MM.1S (cell line): ENCODE measurements around the gene ZNHIT1.

ENCODE experiments used
- DNase-seq: peaks from one replicate; pipeline ENCODE4 v3.0.0-alpha.2; 2015
- H2AFZ ChIP-seq: fragments of 300-600 bp; sonication (generic); 2 replicates; pipeline ENCODE4 v1.6.0; 2016; ENCODE audit warnings: antibody characterized with exemption, low read length
- H3F3A ChIP-seq: fragments of 300-600 bp; sonication (generic); 2 replicates; pipeline ENCODE4 v1.6.1; 2016; ENCODE audit warnings: mild to moderate bottlenecking, antibody characterized with exemption, low read length, moderate library complexity, mixed read lengths; ENCODE audit not compliant: insufficient read depth
- H3K27ac ChIP-seq: fragments of 300-600 bp; sonication (generic); 2 replicates; pipeline ENCODE4 v1.5.1; 2016; ENCODE audit warnings: mild to moderate bottlenecking, low read length
- H3K27me3 ChIP-seq: fragments of 300-600 bp; sonication (generic); replicated peaks from 2 replicates; pipeline ENCODE4 v1.6.0; 2016; ENCODE audit warnings: low read length; ENCODE audit not compliant: insufficient read depth
- H3K36me3 ChIP-seq: fragments of 300-600 bp; sonication (generic); replicated peaks from 2 replicates; pipeline ENCODE4 v1.6.1; 2016; ENCODE audit warnings: mild to moderate bottlenecking, low read length, mixed read lengths; ENCODE audit not compliant: insufficient read depth
- H3K4me1 ChIP-seq: fragments of 300-600 bp; sonication (generic); 2 replicates; pipeline ENCODE4 v1.6.1; 2016; ENCODE audit warnings: low read length, mixed read lengths
- H3K4me2 ChIP-seq: fragments of 300-600 bp; sonication (generic); 2 replicates; pipeline ENCODE4 v1.6.0; 2016; ENCODE audit warnings: low read depth, low read length
- H3K4me3 ChIP-seq: fragments of 300-600 bp; sonication (generic); 2 replicates; pipeline ENCODE4 v1.5.1; 2016; ENCODE audit warnings: low read length, mixed read lengths
- H3K79me2 ChIP-seq: fragments of 300-600 bp; sonication (generic); 2 replicates; pipeline ENCODE4 v1.6.1; 2016; ENCODE audit warnings: mixed run types, low read length, mixed read lengths
- H3K9ac ChIP-seq: fragments of 300-600 bp; sonication (generic); 2 replicates; pipeline ENCODE4 v1.6.1; 2016; ENCODE audit warnings: low read length, mixed read lengths
- H3K9me2 ChIP-seq: fragments of 300-600 bp; sonication (generic); replicated peaks from 2 replicates; pipeline ENCODE4 v1.6.1; 2016; ENCODE audit warnings: mild to moderate bottlenecking, low read length, mixed read lengths; ENCODE audit not compliant: insufficient read depth
- H3K9me3 ChIP-seq: fragments of 300-600 bp; sonication (generic); replicated peaks from 2 replicates; pipeline ENCODE4 v1.6.1; 2016; ENCODE audit warnings: mild to moderate bottlenecking, low read length, mixed read lengths; ENCODE audit not compliant: insufficient read depth
- H4K20me1 ChIP-seq: fragments of 300-600 bp; sonication (generic); 2 replicates; pipeline ENCODE4 v1.6.1; 2016; ENCODE audit warnings: mild to moderate bottlenecking, low read length, moderate library complexity, mixed read lengths; ENCODE audit not compliant: insufficient read depth
- EZH2 ChIP-seq: fragments of 300-600 bp; sonication (generic); optimal IDR thresholded peaks from 2 replicates; pipeline ENCODE3; 2017; ENCODE audit warnings: low read depth, mild to moderate bottlenecking, antibody characterized with exemption, low read length, mixed read lengths
- EZH2phosphoT487 ChIP-seq: fragments of 300-600 bp; sonication (generic); IDR thresholded peaks from 2 replicates; pipeline ENCODE4 v1.6.1; 2018; ENCODE audit warnings: antibody characterized with exemption, low read length
- TF ChIP-seq, protein P1 (sequence below): fragments of 300-600 bp; sonication (generic); IDR thresholded peaks from 2 replicates; pipeline ENCODE4 v1.5.1; 2016; ENCODE audit warnings: antibody characterized with exemption, low read length, mixed read lengths

ZNHIT1 gene

GRCh38 chr7:101174322-101174854 lies 43.6 kb upstream of the ZNHIT1 start:
- Histone ChIP-seq H3K79me2 (no peaks in the 10 kb centered on the region), H3K9me2 (no peaks in the 10 kb centered on the region), H3K36me3 (no peaks in the 10 kb centered on the region), H3K27me3 (peaks cover 95% of the 10 kb centered on the region), H3K27ac (no peak overlapping the region), H3K4me2 (no peak overlapping the region), H3K4me1 (0 out of 2 replicates have a peak, but pooled peaks cover 3% of the 10 kb centered on the region), H4K20me1 (no peaks in the 10 kb centered on the region), H3K4me3 (no peak overlapping the region), H3K9ac (no peak overlapping the region), H2AFZ (no peak overlapping the region), H3K9me3 (no peaks in the 10 kb centered on the region), H3F3A (no peaks in the 10 kb centered on the region)
- TF ChIP-seq, protein P1, sequence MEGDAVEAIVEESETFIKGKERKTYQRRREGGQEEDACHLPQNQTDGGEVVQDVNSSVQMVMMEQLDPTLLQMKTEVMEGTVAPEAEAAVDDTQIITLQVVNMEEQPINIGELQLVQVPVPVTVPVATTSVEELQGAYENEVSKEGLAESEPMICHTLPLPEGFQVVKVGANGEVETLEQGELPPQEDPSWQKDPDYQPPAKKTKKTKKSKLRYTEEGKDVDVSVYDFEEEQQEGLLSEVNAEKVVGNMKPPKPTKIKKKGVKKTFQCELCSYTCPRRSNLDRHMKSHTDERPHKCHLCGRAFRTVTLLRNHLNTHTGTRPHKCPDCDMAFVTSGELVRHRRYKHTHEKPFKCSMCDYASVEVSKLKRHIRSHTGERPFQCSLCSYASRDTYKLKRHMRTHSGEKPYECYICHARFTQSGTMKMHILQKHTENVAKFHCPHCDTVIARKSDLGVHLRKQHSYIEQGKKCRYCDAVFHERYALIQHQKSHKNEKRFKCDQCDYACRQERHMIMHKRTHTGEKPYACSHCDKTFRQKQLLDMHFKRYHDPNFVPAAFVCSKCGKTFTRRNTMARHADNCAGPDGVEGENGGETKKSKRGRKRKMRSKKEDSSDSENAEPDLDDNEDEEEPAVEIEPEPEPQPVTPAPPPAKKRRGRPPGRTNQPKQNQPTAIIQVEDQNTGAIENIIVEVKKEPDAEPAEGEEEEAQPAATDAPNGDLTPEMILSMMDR = no peak
- TF ChIP-seq EZH2 (no peak), EZH2phosphoT487 (no peak)
- no peak for DNase-seq

DNA sequence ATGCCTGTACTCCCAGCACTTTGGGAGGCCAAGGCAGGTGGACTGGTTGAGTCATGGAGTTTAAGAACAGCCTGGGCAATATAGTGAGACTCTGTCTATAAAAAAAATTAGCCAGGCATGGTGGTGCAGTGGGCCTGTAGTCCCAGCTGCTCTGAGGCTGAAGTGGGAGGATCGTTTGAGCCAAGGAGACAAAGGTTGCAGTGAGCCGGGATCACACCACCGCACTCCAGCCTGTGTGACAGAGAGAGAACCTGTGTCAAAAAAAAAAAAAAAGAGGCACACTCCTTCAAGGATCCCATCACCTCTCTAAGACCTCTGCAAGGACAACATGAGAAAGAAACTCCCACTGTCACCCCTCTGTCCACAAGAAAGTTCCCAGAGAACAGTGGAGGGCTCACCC lies 42.3 kb upstream of the ZNHIT1 start:
- Histone ChIP-seq H3K4me1 (0 out of 2 replicates have a peak, but pooled peaks cover 3% of the 10 kb centered on the region), H3K27me3 (peaks cover 96% of the 10 kb centered on the region), H3K36me3 (no peaks in the 10 kb centered on the region)

DNA sequence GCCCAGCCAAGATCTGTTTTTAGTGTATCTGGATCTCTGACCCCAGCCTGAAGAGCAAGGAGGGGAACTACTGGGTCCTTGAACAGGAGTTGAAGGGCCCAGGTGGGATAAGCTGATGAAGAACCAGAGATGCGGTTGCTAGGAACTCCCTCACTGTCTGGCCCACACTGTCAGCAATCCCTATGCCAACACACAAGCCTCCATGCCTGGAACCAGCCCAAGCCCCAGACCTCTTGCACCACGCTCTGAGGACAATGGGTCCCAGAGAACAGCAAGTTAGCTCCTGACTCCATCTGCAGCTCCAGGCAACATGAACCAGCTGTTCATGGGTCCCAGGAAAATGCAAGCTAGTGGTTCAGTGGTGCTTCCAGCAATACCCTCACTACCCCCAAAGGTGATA lies 40.3 kb upstream of the ZNHIT1 start:
- H2AFZ ChIP-seq = no peak overlapping the region
- H3K4me2 ChIP-seq = no peak overlapping the region
- TF ChIP-seq EZH2phosphoT487 (no peak), EZH2 (no peak)
- TF ChIP-seq, protein P1 = no peak
- H3K79me2 ChIP-seq = no peaks in the 10 kb centered on the region
- DNase-seq = no peak
- H3K9me2 ChIP-seq = no peaks in the 10 kb centered on the region
- H3F3A ChIP-seq = no peaks in the 10 kb centered on the region
- H3K9ac ChIP-seq = no peak overlapping the region
- no peaks in the 10 kb centered on the region for H3K36me3 ChIP-seq
- no peaks in the 10 kb centered on the region for H3K9me3 ChIP-seq
- H4K20me1 ChIP-seq = no peaks in the 10 kb centered on the region
- H3K4me3 ChIP-seq = no peak overlapping the region
- 0 out of 2 replicates have a peak, but pooled peaks cover 4% of the 10 kb centered on the region for H3K4me1 ChIP-seq
- H3K27me3 ChIP-seq = peaks cover 88% of the 10 kb centered on the region
- no peak overlapping the region for H3K27ac ChIP-seq

More for the DNA sequence above, 42.3 kb upstream of the ZNHIT1 start:
- Histone ChIP-seq H3K9me2 (no peaks in the 10 kb centered on the region), H4K20me1 (no peaks in the 10 kb centered on the region), H3K9me3 (no peaks in the 10 kb centered on the region), H3K4me2 (no peak overlapping the region), H3K9ac (no peak overlapping the region), H2AFZ (no peak overlapping the region), H3K4me3 (no peak overlapping the region), H3K79me2 (no peaks in the 10 kb centered on the region), H3F3A (no peaks in the 10 kb centered on the region), H3K27ac (no peak overlapping the region)
- no peak for TF ChIP-seq EZH2
- no peak for TF ChIP-seq EZH2phosphoT487
- TF ChIP-seq, protein P1 = no peak
- no peak for DNase-seq
